ENCODE results near the gene ADAMTSL5. TPM values are rescaled to one million over a fixed set of nuclear protein-coding genes. Genes with fewer than 3 reads are reported as not detected.

ADAMTSL5 gene
- total and polyA plus RNA-seq, 2 of the 8 experiments (the other 6 are each of a cell fraction or from before 2014, with no cell fraction given): 0.82 to 0.99 TPM

DNA sequence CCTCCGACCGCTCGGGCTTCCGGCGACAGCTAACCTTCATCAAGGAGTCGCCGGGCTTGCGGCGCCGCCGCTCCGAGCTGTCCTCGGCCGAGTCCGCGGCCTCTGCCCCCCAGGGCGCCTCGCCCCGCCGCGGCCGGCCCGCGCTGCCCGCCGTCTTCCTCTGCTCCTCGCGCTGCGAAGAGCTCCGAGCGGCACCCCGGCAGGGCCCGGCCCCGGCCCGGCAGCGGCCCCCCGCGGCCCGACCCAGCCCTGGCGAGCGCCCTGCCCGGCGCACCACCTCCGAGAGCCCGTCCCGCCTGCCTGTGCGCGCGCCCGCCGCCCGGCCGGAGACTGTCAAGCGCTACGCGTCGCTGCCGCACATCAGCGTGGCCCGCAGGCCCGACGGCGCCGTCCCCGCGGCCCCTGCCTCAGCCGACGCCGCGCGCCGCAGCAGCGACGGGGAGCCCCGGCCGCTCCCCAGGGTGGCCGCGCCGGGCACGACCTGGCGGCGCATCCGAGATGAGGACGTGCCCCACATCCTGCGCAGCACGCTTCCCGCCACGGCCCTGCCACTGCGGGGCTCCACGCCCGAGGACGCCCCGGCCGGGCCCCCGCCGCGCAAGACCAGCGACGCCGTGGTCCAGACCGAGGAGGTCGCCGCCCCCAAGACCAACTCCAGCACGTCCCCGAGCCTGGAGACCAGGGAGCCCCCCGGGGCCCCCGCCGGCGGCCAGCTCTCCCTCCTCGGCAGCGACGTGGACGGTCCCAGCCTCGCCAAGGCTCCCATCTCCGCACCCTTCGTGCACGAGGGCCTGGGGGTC is 43.4 kb downstream of the ADAMTSL5 start:
- peak overlapping the region in 1 of 4 experiments; percentile 56; a peak in 3 of 8 replicates for H3K4me3 ChIP-seq (ENCODE audit: extremely low read depth in 1 of 4, insufficient read depth in 2 of 4, low read depth in 3 of 4, low read length in 4 of 4)
- POLR2A ChIA-PET (ENCODE audit: partially characterized antibody): interaction anchor here (0.6 to 5.5 kb wide), 7 partner anchors 9 to 201 kb away, joined by 3 to 72 read pairs (median 4); partner anchors contain the start of gene CIRBP

More for the DNA sequence above, 43.4 kb downstream of the ADAMTSL5 start:
- TF ChIP-seq RXRA (IDR thresholded peaks at IDR 0.05; ENCODE audit: insufficient read depth, low read depth, low read length) (no peak), BCL11A (IDR thresholded peaks at IDR 0.05; ENCODE audit: low read depth in 2 of 2, low read length in 2 of 2) (no peak), TEAD4 (IDR thresholded peaks at IDR 0.05; ENCODE audit: low read depth, low read length) (no peak), SIN3A (conservative IDR thresholded peaks at IDR 0.05 in 1 of 2, IDR thresholded peaks at IDR 0.05 in 1 of 2; ENCODE audit: low read depth in 1 of 2, low read length in 2 of 2) (no peak)
- TF ChIP-seq, protein P1, sequence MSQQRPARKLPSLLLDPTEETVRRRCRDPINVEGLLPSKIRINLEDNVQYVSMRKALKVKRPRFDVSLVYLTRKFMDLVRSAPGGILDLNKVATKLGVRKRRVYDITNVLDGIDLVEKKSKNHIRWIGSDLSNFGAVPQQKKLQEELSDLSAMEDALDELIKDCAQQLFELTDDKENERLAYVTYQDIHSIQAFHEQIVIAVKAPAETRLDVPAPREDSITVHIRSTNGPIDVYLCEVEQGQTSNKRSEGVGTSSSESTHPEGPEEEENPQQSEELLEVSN (IDR thresholded peaks at IDR 0.05): 0 out of 2 replicates have a peak, but pooled peaks have one; percentile 30
- TF ChIP-seq, protein P2, sequence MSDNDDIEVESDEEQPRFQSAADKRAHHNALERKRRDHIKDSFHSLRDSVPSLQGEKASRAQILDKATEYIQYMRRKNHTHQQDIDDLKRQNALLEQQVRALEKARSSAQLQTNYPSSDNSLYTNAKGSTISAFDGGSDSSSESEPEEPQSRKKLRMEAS (IDR thresholded peaks at IDR 0.05): peak; percentile 49; the same call in 1 of the 2 replicates
- TF ChIP-seq, protein P3, sequence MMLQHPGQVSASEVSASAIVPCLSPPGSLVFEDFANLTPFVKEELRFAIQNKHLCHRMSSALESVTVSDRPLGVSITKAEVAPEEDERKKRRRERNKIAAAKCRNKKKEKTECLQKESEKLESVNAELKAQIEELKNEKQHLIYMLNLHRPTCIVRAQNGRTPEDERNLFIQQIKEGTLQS (IDR thresholded peaks at IDR 0.05; ENCODE audit: insufficient read depth, low read depth, low read length): no peak
- no peak overlapping the region for H2BK5ac ChIP-seq (ENCODE audit: low read depth, low read length)
- peaks cover 0 to 7% of the 10 kb centered on the region in 2 experiments; a peak in 1 of 4 replicates for H3K9me3 ChIP-seq (ENCODE audit: insufficient read depth in 2 of 2, low read depth in 1 of 2, low read length in 1 of 2)
- H3K23ac ChIP-seq (ENCODE audit: insufficient read length): no peak overlapping the region
- CTCF ChIA-PET (ENCODE audit: partially characterized antibody): interaction anchor here (2.5 to 5.5 kb wide), 2 partner anchors 8 to 12 kb away, joined by 13 to 53 read pairs; no protein-coding TSS in a partner anchor
- peak overlapping the region; percentile 79; the same call in 1 of the 2 replicates for H4K8ac ChIP-seq (ENCODE audit: extremely low read depth, insufficient read depth, low read length)
- no peak overlapping the region for H4K5ac ChIP-seq (ENCODE audit: insufficient read length, low read depth, low read length)
- H3K18ac ChIP-seq (ENCODE audit: extremely low read depth, low read length): no peak overlapping the region
- H2BK12ac ChIP-seq (ENCODE audit: low read depth, low read length): no peak overlapping the region
- H4K91ac ChIP-seq (replicated peaks; ENCODE audit: insufficient read length, low read length): no peak overlapping the region
- DNase-seq (ENCODE audit: low read depth in 1 of 2, low spot score in 2 of 2) (no peak), FAIRE-seq (no peak)
- no peak overlapping the region for H3K9ac ChIP-seq (replicated peaks in 1 of 4; ENCODE audit: extremely low read depth in 1 of 4, low read depth in 3 of 4, low read length in 3 of 4)
- no peaks in the 10 kb centered on the region for H3K79me1 ChIP-seq (ENCODE audit: low read depth, low read length)
- no peaks in the 10 kb centered on the region for H3K79me2 ChIP-seq (ENCODE audit: control insufficient read depth in 1 of 2, insufficient read depth in 2 of 2, low read length in 2 of 2)
- no peak overlapping the region for H2BK20ac ChIP-seq (ENCODE audit: low read length)
- peaks cover 0 to 41% (median 0%) of the 10 kb centered on the region in 4 experiments; a peak in 2 of 8 replicates for H3K36me3 ChIP-seq (ENCODE audit: control insufficient read depth in 2 of 4, insufficient read depth in 4 of 4, low read length in 3 of 4)
- no peak overlapping the region for H2AK5ac ChIP-seq (ENCODE audit: low read depth, low read length)
- H3K4ac ChIP-seq (replicated peaks; ENCODE audit: insufficient read length, low read depth, low read length): no peak overlapping the region
- H2BK120ac ChIP-seq (replicated peaks; ENCODE audit: low read depth, low read length): no peak overlapping the region
- peaks cover 13% of the 10 kb centered on the region; the same call in 1 of the 2 replicates for H3K23me2 ChIP-seq (ENCODE audit: low read depth, low read length)
- 6% methylated on average over 42 of the region's 117 CpGs; no CpG with 5 or more reads in 1 of the 2 experiments for WGBS, 2 experiments (ENCODE audit: extremely low coverage in 1 of 2, insufficient coverage in 1 of 2, insufficient read length in 1 of 2, insufficient replicate concordance in 2 of 2, low coverage in 1 of 2, low lambda C conversion rate in 2 of 2, missing lambda C conversion rate in 1 of 2)
- H2BK15ac ChIP-seq (ENCODE audit: low read length): no peak overlapping the region
- H3K4me2 ChIP-seq (ENCODE audit: insufficient read depth in 1 of 2, low read depth in 2 of 2, low read length in 2 of 2): peak overlapping the region; percentile 86 to 91
- H4K20me1 ChIP-seq (replicated peaks in 1 of 2; ENCODE audit: control insufficient read depth in 1 of 2, insufficient read depth in 2 of 2, low read length in 2 of 2): peaks cover 23 to 56% of the 10 kb centered on the region in 2 experiments
- H3K56ac ChIP-seq (replicated peaks; ENCODE audit: insufficient read length, low read depth, low read length): no peak overlapping the region
- peaks cover 0 to 51% (median 28%) of the 10 kb centered on the region in 4 experiments; a peak in 5 of 7 replicates for H3K4me1 ChIP-seq (replicated peaks in 1 of 4; ENCODE audit: control insufficient read depth in 3 of 4, insufficient read depth in 4 of 4, low read length in 3 of 4)
- H2AFZ ChIP-seq (ENCODE audit: low read length): no peak overlapping the region
- H3K14ac ChIP-seq (ENCODE audit: insufficient read length): no peak overlapping the region
- peaks cover 65 to 89% (median 86%) of the 10 kb centered on the region in 4 experiments for H3K27me3 ChIP-seq (replicated peaks in 1 of 4; ENCODE audit: control insufficient read depth in 3 of 4, extremely low read depth in 1 of 4, insufficient read depth in 3 of 4, low read length in 3 of 4)
- no peak overlapping the region for H3K27ac ChIP-seq (ENCODE audit: low read depth, low read length)
